ENCODE data around the gene BCAT1.

Gene BCAT1

DNA sequence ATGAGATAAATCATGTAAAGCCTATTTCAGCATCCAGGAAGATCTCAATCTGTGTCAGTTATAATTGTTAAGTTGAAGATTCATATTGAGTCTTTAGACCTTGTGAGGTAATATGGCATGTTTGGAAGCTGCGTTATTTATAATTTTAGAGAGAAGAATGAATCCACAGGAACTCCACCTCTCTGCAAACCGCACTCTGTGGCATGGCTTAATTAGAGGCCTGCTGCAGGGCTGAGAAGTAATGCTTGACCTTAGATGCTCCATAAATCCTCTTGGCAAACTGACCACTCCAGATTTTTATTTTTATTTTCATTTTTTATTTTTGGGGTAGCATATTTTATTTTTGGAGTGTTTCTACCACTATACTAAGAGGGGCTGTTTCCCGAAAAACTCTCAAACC lies 28.8 kb downstream of the BCAT1 start:
- TF ChIP-seq, protein P1, sequence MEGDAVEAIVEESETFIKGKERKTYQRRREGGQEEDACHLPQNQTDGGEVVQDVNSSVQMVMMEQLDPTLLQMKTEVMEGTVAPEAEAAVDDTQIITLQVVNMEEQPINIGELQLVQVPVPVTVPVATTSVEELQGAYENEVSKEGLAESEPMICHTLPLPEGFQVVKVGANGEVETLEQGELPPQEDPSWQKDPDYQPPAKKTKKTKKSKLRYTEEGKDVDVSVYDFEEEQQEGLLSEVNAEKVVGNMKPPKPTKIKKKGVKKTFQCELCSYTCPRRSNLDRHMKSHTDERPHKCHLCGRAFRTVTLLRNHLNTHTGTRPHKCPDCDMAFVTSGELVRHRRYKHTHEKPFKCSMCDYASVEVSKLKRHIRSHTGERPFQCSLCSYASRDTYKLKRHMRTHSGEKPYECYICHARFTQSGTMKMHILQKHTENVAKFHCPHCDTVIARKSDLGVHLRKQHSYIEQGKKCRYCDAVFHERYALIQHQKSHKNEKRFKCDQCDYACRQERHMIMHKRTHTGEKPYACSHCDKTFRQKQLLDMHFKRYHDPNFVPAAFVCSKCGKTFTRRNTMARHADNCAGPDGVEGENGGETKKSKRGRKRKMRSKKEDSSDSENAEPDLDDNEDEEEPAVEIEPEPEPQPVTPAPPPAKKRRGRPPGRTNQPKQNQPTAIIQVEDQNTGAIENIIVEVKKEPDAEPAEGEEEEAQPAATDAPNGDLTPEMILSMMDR (IDR thresholded peaks at IDR 0.05), result no peak
- no peaks in the 10 kb centered on the region for H3K4me1 ChIP-seq (ENCODE audit: control insufficient read depth in 1 of 2, insufficient read depth in 1 of 2, low read depth in 1 of 2, low read length in 1 of 2)
- no peak overlapping the region for H3K27ac ChIP-seq

GRCh38 chr12:24919346-24920001 lies 29.4 kb downstream of the BCAT1 start:
- Histone ChIP-seq H3K4me3 (ENCODE audit: low read depth in 1 of 2, low read length in 1 of 2) (no peak overlapping the region), H3K27ac (no peak overlapping the region), H3K36me3 (no peaks in the 10 kb centered on the region), H3K27me3 (no peaks in the 10 kb centered on the region), H3K9me3 (no peaks in the 10 kb centered on the region), H3K4me1 (ENCODE audit: control insufficient read depth in 1 of 2, insufficient read depth in 1 of 2, low read depth in 1 of 2, low read length in 1 of 2) (no peaks in the 10 kb centered on the region)
- TF ChIP-seq, protein P1 (IDR thresholded peaks at IDR 0.05), result no peak

More for the DNA sequence above, 28.8 kb downstream of the BCAT1 start:
- Histone ChIP-seq H3K9me3 (no peaks in the 10 kb centered on the region), H3K4me3 (ENCODE audit: low read depth in 1 of 2, low read length in 1 of 2) (no peak overlapping the region), H3K36me3 (no peaks in the 10 kb centered on the region), H3K27me3 (no peaks in the 10 kb centered on the region)

GRCh38 chr12:24918596-24918995 lies 30.3 kb downstream of the BCAT1 start:
- Histone ChIP-seq H3K27me3 (no peaks in the 10 kb centered on the region), H3K9me3 (no peaks in the 10 kb centered on the region), H3K4me1 (ENCODE audit: control insufficient read depth in 1 of 2, insufficient read depth in 1 of 2, low read depth in 1 of 2, low read length in 1 of 2) (no peaks in the 10 kb centered on the region), H3K27ac (no peak overlapping the region), H3K36me3 (no peaks in the 10 kb centered on the region), H3K4me3 (ENCODE audit: low read depth in 1 of 2, low read length in 1 of 2) (no peak overlapping the region)
- TF ChIP-seq, protein P1 (IDR thresholded peaks at IDR 0.05), result no peak

GRCh38 chr12:24915501-24915900 lies 33.4 kb downstream of the BCAT1 start:
- no peak overlapping the region for H3K27ac ChIP-seq
- TF ChIP-seq, protein P1 (IDR thresholded peaks at IDR 0.05), result no peak
- no peaks in the 10 kb centered on the region for H3K4me1 ChIP-seq (ENCODE audit: control insufficient read depth in 1 of 2, insufficient read depth in 1 of 2, low read depth in 1 of 2, low read length in 1 of 2)
- H3K4me3 ChIP-seq (ENCODE audit: low read depth in 1 of 2, low read length in 1 of 2), result no peak overlapping the region
- no peaks in the 10 kb centered on the region for H3K27me3 ChIP-seq
- H3K9me3 ChIP-seq, result no peaks in the 10 kb centered on the region
- H3K36me3 ChIP-seq, result no peaks in the 10 kb centered on the region

GRCh38 chr12:24913953-24914352 lies 34.9 kb downstream of the BCAT1 start:
- H3K27me3 ChIP-seq, result no peaks in the 10 kb centered on the region
- no peak overlapping the region for H3K4me3 ChIP-seq (ENCODE audit: low read depth in 1 of 2, low read length in 1 of 2)
- TF ChIP-seq, protein P1 (IDR thresholded peaks at IDR 0.05), result no peak
- H3K27ac ChIP-seq, result no peak overlapping the region
- no peaks in the 10 kb centered on the region for H3K36me3 ChIP-seq
- H3K9me3 ChIP-seq, result no peaks in the 10 kb centered on the region
- no peaks in the 10 kb centered on the region for H3K4me1 ChIP-seq (ENCODE audit: control insufficient read depth in 1 of 2, insufficient read depth in 1 of 2, low read depth in 1 of 2, low read length in 1 of 2)

All from neutrophil (primary cell).